Astrocyte of the hippocampus (primary cell): ENCODE measurements around the gene ALDH3B1.
A peak's percentile ranks its signal among the peaks of the same experiment; 100 is the strongest.
"Not testable (repeated sequence)": the region's sequence is repeated elsewhere in the genome, so short reads cannot be mapped to it uniquely, and the experiment has no call there.

Experiments used
- DNase-seq: peaks from one replicate; pipeline ENCODE4 v3.0.0; 2011; ENCODE audit warnings: low read depth, low spot score

ALDH3B1 gene

GRCh38 chr11:68010090-68011041 lies at the start of gene ALDH3B1:
TSS of gene ALDH3B1 (plus strand) at chr11:68010327. CDS start at chr11:68015298, 4,971 bp downstream.
- peak; percentile 92 for DNase-seq

- not testable (repeated sequence) for DNase-seq
Measured at GRCh38 chr11:67963217-67963616, 46.9 kb upstream of the ALDH3B1 start.

GRCh38 chr11:67963879-67964278 lies 46.2 kb upstream of the ALDH3B1 start:
- DNase-seq: not testable (repeated sequence)

GRCh38 chr11:67964746-67965145 lies 45.4 kb upstream of the ALDH3B1 start:
- DNase-seq: not testable (repeated sequence)

DNA sequence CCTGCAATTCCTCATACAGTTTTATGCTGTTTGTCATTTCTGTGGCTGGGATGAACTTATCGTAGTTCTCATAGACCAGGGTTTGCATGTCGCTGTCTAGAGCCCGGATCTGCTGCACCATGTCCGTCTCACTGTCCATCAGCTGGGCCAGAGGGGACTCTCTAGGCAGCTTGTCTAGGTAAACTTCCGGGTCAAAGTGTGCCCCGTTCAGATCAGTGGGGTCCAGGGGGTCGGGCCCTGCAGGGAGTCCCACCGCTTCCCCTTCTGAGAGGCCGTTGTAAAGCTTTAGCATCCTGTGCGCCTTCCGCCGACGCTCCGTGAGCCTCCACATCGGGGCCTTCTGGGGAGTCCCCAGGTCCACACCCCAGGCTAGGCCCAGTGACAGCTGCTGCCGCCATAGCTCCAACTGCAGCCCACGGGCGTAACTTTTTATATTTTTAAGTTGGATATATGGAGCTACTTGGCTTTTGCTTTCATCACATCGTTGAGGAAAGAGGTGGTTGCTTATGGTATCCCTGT lies 44.2 kb upstream of the ALDH3B1 start:
- not testable (repeated sequence) for DNase-seq

GRCh38 chr11:67974746-67975145 lies 35.4 kb upstream of the ALDH3B1 start:
- not testable (repeated sequence) for DNase-seq

GRCh38 chr11:67978766-67979418 lies 31.2 kb upstream of the ALDH3B1 start:
- DNase-seq: not testable (repeated sequence)

DNA sequence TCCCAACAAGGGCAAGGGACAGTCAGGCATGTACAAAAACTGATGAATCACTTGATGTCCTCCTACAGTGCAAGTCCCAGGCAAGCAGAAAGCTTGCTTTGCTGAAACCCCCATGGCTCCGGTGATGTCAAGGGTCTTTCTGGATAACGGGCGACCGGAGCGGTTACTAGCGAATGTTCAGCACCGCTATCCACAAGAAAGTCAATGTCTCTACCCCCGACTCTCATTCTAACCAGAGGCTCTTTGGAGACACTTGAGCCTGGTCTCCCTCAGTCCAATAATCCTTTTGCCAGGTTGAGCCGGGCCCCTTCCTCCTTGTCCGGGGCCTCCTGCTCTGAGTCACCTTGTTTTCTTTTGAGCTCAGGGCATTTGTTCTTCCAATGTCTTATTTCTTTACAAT lies 28.9 kb upstream of the ALDH3B1 start:
- DNase-seq: peak; percentile 26

- DNase-seq: not testable (repeated sequence)
Measured at GRCh38 chr11:67982255-67982857, 27.8 kb upstream of the ALDH3B1 start.

DNA sequence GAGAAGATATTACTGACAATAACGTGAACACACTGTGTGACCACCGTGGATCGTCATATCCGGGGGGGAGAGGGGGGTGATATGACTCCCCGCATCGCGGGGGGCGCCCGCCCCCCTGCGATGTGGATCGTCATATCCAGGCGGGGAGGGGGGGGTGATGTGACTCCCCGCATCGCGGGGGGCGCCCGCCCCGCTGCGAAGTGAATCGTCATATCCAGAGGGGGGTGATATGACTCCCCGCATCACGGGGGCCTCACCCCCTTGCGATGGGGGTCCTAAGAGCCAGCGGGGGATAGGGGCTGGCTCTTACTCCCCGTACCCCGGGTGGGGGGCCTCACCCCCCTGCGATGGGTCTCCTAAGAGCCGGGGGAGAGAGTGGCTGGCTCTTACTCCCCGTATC lies 26.2 kb upstream of the ALDH3B1 start:
- DNase-seq: no peak

DNA sequence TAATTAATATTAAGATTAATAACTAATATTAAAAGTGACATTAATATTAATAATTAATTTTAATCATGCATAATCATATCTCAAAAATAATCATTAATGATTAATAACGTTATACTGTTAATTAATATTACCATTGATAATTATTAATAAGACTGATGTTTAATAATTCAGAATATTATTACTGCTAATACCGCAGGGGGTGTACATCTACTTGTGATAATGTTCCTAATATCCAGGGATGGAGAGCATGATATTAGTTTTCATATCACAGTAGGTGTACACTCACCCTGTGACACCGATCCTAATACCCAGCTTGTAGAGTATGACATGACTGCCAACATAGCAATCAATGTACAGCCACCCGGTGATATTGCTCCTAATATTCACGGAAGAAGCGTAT lies 24.8 kb upstream of the ALDH3B1 start:
- DNase-seq: not testable (repeated sequence)

- DNase-seq: not testable (repeated sequence)
Measured at GRCh38 chr11:67990546-67991346, 19.4 kb upstream of the ALDH3B1 start.

GRCh38 chr11:67991347-67992121 lies 18.6 kb upstream of the ALDH3B1 start:
- not testable (repeated sequence) for DNase-seq

GRCh38 chr11:67993821-67994220 lies 16.3 kb upstream of the ALDH3B1 start:
- not testable (repeated sequence) for DNase-seq

- not testable (repeated sequence) for DNase-seq
Measured at GRCh38 chr11:67994387-67994786, 15.7 kb upstream of the ALDH3B1 start.

DNA sequence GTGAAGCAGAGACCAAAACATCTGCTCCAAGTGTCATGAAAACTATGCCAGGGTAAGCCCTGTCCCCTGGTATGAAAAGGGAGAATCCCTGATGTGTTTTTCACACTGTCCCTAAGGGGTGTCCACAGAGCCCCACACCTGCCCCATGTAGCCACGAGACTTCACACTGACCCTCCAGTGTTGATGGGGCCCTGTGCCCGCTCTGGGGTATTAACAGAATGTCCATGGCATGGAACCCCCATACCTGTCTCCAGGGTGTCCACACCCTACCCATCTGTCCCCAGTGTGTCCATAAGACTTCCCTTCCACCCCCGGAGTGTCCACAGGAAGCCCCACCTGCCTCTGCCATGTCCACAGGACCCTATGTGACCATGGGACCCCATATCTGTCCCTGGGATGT lies 15.0 kb upstream of the ALDH3B1 start:
- DNase-seq: not testable (repeated sequence)

DNA sequence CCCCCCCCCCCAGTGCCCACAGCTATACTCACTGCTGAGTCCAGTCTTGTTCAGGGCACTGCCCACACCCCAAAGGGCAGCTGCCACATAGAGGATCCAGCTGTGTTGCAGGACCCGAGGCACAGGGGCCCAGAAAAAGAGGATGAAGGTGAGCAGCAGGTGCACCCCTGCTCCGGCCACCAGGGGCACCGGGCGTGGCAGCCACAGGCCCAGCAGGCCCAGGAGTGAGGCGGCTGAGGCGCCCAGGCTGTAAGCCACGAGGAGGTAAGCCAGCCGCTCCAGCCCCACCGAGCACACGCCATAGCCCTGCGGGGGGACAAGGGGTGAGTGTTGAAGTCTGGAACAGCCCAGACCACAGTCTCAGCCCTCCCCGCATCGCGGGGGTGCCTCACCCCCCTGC lies 14.5 kb upstream of the ALDH3B1 start:
- DNase-seq: not testable (repeated sequence)

DNA sequence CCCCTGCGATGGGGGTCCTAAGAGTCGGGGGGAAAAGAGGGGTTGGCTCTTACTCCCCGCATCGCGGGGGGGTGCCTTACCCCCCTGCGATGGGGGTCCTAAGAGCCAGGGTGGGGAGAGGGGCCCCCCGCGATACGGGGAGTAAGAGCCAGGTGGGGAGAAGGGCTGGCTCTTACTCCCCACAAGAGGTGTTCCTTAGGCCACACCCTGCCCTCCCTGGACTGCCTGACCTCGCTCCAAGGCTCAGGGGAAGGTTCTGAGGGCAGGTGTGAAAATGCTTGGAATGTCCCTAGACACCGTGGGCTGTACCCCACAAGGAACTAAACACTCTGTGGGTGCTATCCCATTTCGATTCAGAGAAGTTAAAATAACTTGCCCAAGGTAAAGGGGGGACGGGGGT lies 14.1 kb upstream of the ALDH3B1 start:
- DNase-seq: no peak

DNA sequence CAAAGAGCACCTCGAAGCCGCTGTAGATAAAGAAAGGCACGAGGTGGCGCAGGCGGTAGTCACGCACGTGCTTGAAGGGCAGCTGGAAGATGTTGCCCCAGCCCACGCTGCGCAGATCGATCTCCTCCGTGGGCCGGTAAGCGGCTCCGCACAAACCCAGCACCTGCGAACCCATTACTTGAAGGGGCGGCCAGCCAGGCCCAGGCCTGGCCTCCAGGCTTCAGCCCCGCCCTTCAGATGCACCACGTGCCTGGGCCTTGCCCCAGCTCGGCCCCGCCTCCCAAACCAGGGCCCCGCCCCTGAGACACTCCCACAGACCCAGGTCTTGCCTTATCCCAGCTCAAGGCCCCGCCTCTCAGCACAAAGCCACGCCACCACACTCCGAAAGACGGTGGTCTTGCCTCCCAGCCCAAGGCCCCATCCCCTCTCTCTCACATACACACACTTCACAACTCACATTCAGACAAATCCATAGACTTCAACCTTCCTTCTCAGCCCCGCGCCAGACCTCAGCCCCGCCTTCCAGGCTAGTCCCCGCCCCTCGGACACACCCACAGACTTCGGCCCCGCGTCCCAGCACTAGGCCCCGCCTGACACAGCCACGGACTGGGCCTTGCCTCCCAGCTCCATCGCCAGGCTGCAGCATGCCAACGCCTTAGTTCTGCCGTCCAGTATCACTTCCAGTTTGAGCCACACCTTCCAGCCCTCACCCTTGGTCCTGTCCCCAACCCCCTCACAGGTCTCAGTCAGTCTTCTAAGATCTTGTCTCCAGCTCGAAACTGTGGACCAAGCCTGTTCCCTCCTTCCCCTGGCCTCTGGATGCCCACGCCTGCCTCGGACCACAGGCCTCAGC lies 13.3 kb upstream of the ALDH3B1 start:
- no peak for DNase-seq
